AG04449 (cell line): ENCODE data around the gene TLL2.
A peak's percentile ranks its signal among the peaks of the same experiment; 100 is the strongest.

Experiments
- CTCF ChIA-PET: fragments of 350-600 bp; formaldehyde crosslinking; extraction: SDS; loops from one replicate; lab custom pipeline; 2021; ENCODE audit warnings: antibody characterized with exemption; lab: Yijun Ruan, JAX
- POLR2A ChIA-PET: fragments of 400-600, 350-600 bp; formaldehyde crosslinking; extraction: SDS; loops from one replicate; lab custom pipeline; 2020; ENCODE audit warnings: antibody characterized with exemption, inconsistent platforms; lab: Yijun Ruan, JAX
- DNase-seq: peaks from one replicate; pipeline ENCODE4 v3.0.0-alpha.2; 2010; ENCODE audit warnings: low read depth, low spot score
- H3K4me3 ChIP-seq: 2 replicates; pipeline ENCODE4 v1.5.1; 2011; ENCODE audit warnings: low read depth, mild to moderate bottlenecking, control low read depth, low read length
- TF ChIP-seq, protein P1 (sequence below): IDR thresholded peaks from one replicate; pipeline ENCODE4 v1.5.1; 2011; ENCODE audit warnings: mild to moderate bottlenecking, moderate library complexity, low read length, control low read depth, inconsistent platforms; ENCODE audit not compliant: insufficient read depth; ENCODE audit errors: missing control alignments

Gene TLL2

GRCh38 chr10:96344178-96344577, 169.5 kb downstream of the TLL2 start:
- ChIA-PET POLR2A (no interaction called here), CTCF (interaction anchor here (2.2 kb wide), 1 partner anchor 10 kb away, joined by 10 read pairs; no protein-coding TSS in a partner anchor)
- DNase-seq: no peak
- TF ChIP-seq, protein P1, sequence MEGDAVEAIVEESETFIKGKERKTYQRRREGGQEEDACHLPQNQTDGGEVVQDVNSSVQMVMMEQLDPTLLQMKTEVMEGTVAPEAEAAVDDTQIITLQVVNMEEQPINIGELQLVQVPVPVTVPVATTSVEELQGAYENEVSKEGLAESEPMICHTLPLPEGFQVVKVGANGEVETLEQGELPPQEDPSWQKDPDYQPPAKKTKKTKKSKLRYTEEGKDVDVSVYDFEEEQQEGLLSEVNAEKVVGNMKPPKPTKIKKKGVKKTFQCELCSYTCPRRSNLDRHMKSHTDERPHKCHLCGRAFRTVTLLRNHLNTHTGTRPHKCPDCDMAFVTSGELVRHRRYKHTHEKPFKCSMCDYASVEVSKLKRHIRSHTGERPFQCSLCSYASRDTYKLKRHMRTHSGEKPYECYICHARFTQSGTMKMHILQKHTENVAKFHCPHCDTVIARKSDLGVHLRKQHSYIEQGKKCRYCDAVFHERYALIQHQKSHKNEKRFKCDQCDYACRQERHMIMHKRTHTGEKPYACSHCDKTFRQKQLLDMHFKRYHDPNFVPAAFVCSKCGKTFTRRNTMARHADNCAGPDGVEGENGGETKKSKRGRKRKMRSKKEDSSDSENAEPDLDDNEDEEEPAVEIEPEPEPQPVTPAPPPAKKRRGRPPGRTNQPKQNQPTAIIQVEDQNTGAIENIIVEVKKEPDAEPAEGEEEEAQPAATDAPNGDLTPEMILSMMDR: no peak
- no peak overlapping the region for H3K4me3 ChIP-seq

- POLR2A ChIA-PET: no interaction called here
Observed at GRCh38 chr10:96342402-96342801, 171.3 kb downstream of the TLL2 start.

GRCh38 chr10:96341219-96342182, 172.2 kb downstream of the TLL2 start:
- H3K4me3 ChIP-seq: no peak overlapping the region
- CTCF ChIA-PET: interaction anchor here (0.7 to 3.5 kb wide), 11 partner anchors 8 to 330 kb away, joined by 3 to 27 read pairs (median 5); no protein-coding TSS in a partner anchor
- TF ChIP-seq, protein P1: no peak
- no peak for DNase-seq
- POLR2A ChIA-PET: no interaction called here

More at GRCh38 chr10:96342402-96342801, 171.3 kb downstream of the TLL2 start:
- CTCF ChIA-PET: interaction anchor here (0.7 to 2.2 kb wide), 3 partner anchors 8 to 326 kb away, joined by 3 to 10 read pairs (median 3); no protein-coding TSS in a partner anchor
- no peak overlapping the region for H3K4me3 ChIP-seq
- TF ChIP-seq, protein P1: no peak
- DNase-seq: no peak

DNA sequence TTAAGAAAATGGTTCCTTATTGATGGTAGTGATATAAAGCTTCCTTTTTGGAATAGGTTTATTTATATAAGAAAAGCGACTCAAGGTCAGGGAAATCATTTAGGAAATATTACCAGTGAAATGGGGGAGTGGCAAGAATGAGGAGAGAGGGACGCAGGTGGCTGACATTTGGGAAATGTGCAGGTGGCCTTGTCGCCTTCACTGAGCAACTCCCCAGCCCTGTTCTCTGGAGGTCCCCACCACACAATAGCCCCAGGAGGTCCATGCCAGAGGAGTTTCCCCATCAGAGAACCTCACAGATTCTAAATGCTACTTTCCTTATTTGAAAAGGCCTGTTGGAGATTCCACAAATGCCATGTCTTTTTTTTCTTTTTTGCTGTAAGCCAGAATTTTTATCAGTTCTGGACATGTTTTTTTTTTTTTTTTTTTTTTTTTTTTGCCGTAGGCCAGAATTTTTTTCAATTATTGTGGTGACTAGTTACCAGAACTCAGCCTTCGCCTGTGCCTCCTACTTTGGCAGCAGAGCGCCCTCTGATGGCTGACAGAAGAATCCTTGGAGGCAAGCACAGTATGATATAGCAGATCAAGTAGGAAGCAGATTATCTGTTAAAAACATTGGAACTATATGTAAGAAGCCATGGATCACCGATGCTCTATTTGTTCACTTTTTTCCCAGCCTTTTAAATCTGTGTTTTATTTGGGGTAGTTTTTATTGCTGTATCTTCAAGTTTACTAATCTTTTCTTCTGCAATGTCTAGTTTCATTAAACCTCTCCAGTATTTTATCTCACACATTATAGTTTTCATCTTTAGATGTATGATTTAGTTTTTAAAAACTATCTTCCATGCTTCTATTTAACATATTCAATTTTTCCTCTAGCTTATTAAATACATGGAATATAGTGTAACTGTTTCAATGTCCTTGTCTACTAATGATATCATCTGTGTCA, 173.5 kb downstream of the TLL2 start:
- ChIA-PET POLR2A (no interaction called here), CTCF (interaction anchor here (0.5 to 3.5 kb wide), 18 partner anchors 8 to 326 kb away, joined by 3 to 27 read pairs (median 5); no protein-coding TSS in a partner anchor)
- H3K4me3 ChIP-seq: no peak overlapping the region
- DNase-seq: peak; percentile 34
- TF ChIP-seq, protein P1: peak; percentile 75

- H3K4me3 ChIP-seq: no peak overlapping the region
- POLR2A ChIA-PET: no interaction called here
- CTCF ChIA-PET: interaction anchor here (0.5 to 3.5 kb wide), 15 partner anchors 9 to 325 kb away, joined by 3 to 27 read pairs (median 5); no protein-coding TSS in a partner anchor
- no peak for DNase-seq
- TF ChIP-seq, protein P1: no peak
Observed at GRCh38 chr10:96339383-96339782, 174.3 kb downstream of the TLL2 start.
